ENCODE measurements around the gene DNAJC5.

GRCh38 chr20:63951398-63952209 lies 56.7 kb downstream of the DNAJC5 start:
- TF ChIP-seq CTCF (IDR thresholded peaks at IDR 0.05) = no peak
- TF ChIP-seq POLR2A (IDR thresholded peaks at IDR 0.05) = no peak

All from body of pancreas (tissue), 4 donors.